SU-DHL-6 (cell line): ENCODE results near the gene RAD51B.
"Not testable (repeated sequence)": the region's sequence is repeated elsewhere in the genome, so short reads cannot be mapped to it uniquely, and the experiment has no call there.

Experiments
- EZH2phosphoT487 ChIP-seq: fragments of 200-600 bp; sonication (generic), shearing (Covaris generic); conservative IDR thresholded peaks from 2 replicates; pipeline ENCODE4 v1.6.1; 2018; ENCODE audit warnings: mild to moderate bottlenecking, antibody characterized with exemption, low read length, moderate library complexity, mixed read lengths
- TF ChIP-seq, protein P1 (sequence below): fragments of 200-600 bp; sonication (generic); IDR thresholded peaks from one replicate; pipeline ENCODE4 v1.5.1; 2017; ENCODE audit warnings: antibody characterized with exemption, mild to moderate bottlenecking, low read length, moderate library complexity; ENCODE audit not compliant: insufficient read depth, poor library complexity, severe bottlenecking

DNA sequence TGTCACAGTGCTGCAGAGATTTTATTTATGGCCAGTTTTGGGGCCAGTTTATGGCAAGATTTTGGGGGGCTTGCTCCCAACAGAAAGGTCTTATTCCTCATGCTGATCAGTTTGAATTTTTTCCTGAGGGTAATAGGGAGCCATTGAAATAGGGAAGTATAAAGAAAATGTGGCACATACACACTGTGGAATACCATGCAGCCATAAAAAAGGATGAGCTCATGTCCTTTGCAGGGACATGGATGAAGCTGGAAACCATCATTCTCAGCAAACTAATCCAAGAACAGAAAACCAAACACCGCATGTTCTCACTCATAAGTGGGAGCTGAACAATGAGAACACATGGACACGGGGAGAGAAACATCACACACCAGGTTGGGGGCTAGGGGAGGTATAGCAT lies 483.4 kb downstream of the RAD51B start:
- TF ChIP-seq, protein P1, sequence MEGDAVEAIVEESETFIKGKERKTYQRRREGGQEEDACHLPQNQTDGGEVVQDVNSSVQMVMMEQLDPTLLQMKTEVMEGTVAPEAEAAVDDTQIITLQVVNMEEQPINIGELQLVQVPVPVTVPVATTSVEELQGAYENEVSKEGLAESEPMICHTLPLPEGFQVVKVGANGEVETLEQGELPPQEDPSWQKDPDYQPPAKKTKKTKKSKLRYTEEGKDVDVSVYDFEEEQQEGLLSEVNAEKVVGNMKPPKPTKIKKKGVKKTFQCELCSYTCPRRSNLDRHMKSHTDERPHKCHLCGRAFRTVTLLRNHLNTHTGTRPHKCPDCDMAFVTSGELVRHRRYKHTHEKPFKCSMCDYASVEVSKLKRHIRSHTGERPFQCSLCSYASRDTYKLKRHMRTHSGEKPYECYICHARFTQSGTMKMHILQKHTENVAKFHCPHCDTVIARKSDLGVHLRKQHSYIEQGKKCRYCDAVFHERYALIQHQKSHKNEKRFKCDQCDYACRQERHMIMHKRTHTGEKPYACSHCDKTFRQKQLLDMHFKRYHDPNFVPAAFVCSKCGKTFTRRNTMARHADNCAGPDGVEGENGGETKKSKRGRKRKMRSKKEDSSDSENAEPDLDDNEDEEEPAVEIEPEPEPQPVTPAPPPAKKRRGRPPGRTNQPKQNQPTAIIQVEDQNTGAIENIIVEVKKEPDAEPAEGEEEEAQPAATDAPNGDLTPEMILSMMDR = not testable (repeated sequence)
- TF ChIP-seq EZH2phosphoT487 = not testable (repeated sequence)
